Medulla oblongata (tissue), 1 donor: ENCODE results near the gene TLNRD1.

Experiments
- DNase-seq: peaks from one replicate; pipeline ENCODE4 v3.0.0-alpha.2; 2015; ENCODE audit errors: extremely low spot score

Gene TLNRD1

DNA sequence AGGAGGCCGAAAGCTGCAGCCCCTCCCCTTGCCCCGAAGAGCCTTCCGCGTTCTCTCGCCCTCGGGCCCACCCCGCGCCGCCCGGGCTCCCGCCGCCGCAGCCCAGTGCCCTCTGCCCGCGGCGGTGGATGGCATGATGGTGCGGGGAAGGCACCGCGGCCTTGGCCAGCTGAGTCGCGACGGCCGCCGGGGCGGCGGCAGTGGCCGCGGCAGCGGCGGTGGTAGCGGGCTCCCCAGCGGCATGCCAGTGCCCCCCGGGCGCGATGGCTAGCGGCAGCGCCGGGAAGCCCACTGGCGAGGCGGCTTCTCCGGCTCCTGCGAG is 1.2 kb downstream of the TLNRD1 start:
- DNase-seq, result no peak

- no peak for DNase-seq
Observed at GRCh38 chr15:81002331-81003096, 1.8 kb downstream of the TLNRD1 start.

DNA sequence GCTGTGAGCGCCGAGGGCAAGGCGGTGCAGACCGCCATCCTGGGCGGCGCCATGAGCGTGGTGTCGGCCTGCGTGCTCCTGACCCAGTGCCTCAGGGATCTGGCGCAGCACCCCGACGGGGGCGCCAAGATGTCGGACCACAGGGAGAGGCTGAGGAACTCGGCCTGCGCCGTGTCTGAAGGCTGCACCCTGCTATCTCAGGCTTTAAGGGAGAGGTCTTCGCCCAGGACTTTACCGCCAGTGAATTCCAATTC is 2.3 kb downstream of the TLNRD1 start:
- DNase-seq, result no peak

DNA sequence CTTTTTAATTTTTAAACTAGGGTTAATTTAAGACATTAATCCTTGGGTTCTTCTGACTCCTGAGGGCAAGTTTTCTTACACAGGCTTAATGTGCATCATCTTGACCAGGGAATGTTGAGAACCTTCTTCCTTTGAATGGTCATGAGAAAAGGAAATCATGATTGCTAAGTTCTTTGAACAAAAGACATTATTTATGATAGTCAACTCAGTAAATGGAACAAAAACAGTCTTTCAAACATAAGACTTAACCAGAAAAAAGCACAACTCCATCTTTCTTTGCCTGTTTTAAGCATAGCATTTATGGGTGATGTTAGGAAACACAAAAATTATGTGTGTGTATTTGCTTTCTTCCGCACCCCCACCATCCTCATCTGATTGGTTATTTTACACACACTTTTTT is 5.4 kb downstream of the TLNRD1 start:
- no peak for DNase-seq

GRCh38 chr15:81007428-81008064 is 6.8 kb downstream of the TLNRD1 start:
- no peak for DNase-seq

- no peak for DNase-seq
Observed at GRCh38 chr15:81008312-81008711, 7.6 kb downstream of the TLNRD1 start.

GRCh38 chr15:81010086-81010485 is 9.4 kb downstream of the TLNRD1 start:
- peak; percentile 43 for DNase-seq

DNA sequence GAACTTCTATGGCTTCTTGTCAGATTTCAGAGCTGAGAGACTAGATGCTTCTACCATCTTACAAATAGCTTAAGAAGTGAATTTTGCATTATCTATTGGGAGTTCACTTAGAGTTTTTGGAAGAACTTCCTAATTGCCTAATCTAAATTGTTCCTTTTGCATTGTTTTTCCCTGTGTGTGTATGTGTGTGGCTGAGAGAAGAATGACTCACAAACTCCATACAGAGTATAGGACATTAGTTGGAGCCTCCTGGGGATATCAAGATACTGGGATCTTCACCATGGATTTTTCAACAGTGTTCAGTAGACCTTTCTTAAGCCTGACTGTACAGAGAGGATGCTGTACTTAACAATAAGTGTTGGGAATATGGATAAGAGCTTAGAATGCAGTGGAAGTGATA is 10.9 kb downstream of the TLNRD1 start:
- DNase-seq, result no peak

DNA sequence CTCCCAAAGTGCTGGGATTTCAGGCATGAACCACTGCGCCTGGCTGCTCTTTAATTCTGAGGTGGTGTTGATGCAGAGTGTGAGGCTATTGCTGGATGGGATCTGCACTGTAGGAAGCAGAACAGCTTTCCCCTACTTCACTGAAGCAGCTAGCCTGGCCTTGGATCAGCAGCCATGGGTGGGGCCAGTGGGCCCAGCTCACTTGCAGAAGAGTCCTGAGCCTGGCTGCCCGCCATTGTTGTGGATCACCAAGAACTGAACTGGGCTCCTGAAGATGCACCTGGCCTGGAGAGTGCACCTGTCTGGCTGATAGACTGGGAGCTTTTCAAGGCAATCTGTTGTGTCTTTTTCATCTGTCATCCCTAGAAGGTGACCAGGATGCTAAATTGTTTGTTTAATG is 11.9 kb downstream of the TLNRD1 start:
- DNase-seq, result no peak

GRCh38 chr15:81013396-81013929 is 12.7 kb downstream of the TLNRD1 start:
- no peak for DNase-seq

DNA sequence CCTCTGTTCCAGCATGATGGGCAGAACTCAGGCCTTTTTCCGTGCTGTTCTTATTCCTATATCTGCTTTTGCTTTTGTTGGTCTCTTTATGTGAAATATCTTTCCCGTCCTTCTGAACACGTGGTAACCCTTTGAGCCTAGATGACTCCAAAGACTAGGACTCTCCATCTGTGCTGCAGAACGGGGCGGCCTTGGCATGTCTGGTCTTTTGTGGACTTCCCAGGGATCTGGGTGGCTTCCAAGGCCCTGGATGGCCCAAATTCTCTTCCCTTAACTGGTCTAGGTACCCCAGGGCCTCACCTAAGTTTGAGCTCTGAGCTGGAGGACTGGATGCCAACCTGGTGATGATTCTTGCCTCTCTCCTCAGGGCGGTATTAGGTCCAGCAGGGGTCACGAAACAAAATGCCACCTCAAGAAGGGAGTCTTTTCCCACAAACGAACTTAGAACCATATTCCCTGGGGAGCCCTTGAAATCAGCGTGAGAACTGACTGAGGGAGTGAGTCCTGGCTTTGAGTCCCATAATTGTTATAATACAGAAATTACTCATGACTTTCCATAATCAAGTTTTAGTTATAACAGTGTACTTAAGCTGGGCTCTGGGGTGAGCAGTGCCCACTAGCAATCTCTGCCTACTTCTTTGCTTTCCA is 13.8 kb downstream of the TLNRD1 start:
- DNase-seq, result no peak

GRCh38 chr15:81015621-81016488 is 15.1 kb downstream of the TLNRD1 start:
- peak; percentile 92 for DNase-seq

- DNase-seq, result peak; percentile 47
Observed at GRCh38 chr15:81016489-81017068, 15.9 kb downstream of the TLNRD1 start.

GRCh38 chr15:81018197-81018596 is 17.5 kb downstream of the TLNRD1 start:
- DNase-seq, result no peak

- no peak for DNase-seq
Observed at GRCh38 chr15:81021321-81021720, 20.6 kb downstream of the TLNRD1 start.

DNA sequence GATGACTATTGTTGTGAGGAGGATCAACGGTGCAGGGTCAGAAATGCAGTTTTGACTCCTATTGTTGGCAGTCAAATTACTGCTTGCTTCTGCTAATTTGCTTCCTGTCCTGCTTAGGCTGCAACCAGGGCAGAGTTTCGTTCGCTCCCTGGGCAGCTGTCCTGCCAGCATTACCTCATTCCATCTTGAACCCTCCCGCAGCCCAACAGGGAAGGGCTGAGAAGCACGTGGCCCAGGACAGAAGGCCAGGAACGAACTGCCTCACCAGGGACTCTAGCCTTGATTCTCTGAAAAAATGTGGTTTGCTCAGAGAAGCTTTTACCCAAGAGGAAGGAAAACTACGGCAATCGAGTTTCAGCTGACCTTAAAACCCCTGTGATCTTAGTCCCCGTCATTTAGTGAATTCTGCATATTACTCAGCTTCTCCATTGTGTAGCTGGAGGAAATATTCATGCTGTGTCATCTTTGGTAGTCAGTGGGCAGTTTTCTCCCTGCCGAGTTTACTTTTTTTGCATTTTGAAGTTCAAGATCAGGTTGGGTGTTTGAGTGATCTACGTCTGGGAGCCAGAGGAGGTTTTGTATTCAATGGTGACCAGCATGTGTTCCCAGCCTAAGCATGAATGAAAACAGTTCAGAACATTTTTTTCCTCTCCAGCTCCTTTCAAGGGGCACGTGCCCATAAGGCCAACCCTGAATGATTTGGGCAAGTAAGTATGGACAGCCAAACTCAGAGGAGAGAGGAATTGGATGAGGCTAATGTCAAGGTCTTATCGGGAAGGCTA is 23.0 kb downstream of the TLNRD1 start:
- DNase-seq, result peak; percentile 93

- DNase-seq, result no peak
Observed at GRCh38 chr15:81024265-81024872, 23.6 kb downstream of the TLNRD1 start.

DNA sequence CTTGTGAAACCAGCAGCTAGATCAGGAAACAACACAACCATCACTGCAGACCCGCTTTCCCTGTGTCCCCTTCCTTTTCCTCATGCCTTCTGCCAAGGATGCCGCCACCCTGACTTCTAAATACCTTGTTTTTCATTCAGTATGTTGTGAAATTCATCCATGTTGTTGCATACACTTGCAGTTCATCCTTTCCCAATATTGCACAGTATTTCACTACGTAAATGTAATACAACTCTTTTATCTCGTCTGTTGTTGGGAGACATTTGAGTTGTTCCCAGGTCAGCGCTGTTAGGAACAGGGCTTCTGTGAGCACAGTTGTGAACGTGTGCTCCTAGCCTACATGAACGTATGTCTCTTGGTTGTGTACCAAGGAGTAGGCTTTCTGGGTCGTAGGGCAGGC is 24.2 kb downstream of the TLNRD1 start:
- no peak for DNase-seq

GRCh38 chr15:81025721-81026370 is 25.1 kb downstream of the TLNRD1 start:
- no peak for DNase-seq
